GM12878 (cell line): ENCODE results near the gene PSENEN. TPM values are rescaled to one million over a fixed set of nuclear protein-coding genes. Genes with fewer than 3 reads are reported as not detected.

Experiments used
- ATAC-seq: fragments of 200-7000 bp; cut with Tn5 transposase; 3 replicates; pipeline ENCODE4 v1.9.1; 2020; ENCODE audit warnings: mild to moderate bottlenecking, moderate library complexity
- BruUV-seq: library from RNA; stranded (reverse); fragments of 400-500 nt; replicated peaks from 2 replicates; lab custom pipeline; 2021; lab: Mats Ljungman, UMichigan
- CTCF ChIA-PET: fragments of 300-600 bp; sonication (Branson Sonifier 250); formaldehyde crosslinking; extraction: SDS; loops from one replicate; lab custom pipeline; 2021; ENCODE audit warnings: inconsistent platforms; lab: Yijun Ruan, JAX
- POLR2A ChIA-PET: fragments of 350-600 bp; formaldehyde crosslinking; extraction: SDS; loops from one replicate; lab custom pipeline; 2021; ENCODE audit warnings: inconsistent platforms; lab: Charles Lee
- RAD21 ChIA-PET: fragments of 300-600 bp; sonication (Branson Sonifier 250); formaldehyde crosslinking; loops from one replicate; lab custom pipeline; 2023; ENCODE audit warnings: antibody characterized with exemption; ENCODE audit not compliant: unreplicated experiment; lab: Charles Lee
- SMC1A ChIA-PET: fragments of 300-600 bp; sonication (Branson Sonifier 250); formaldehyde crosslinking; loops from one replicate; lab custom pipeline; 2023; ENCODE audit not compliant: unreplicated experiment, uncharacterized antibody; lab: Charles Lee
- DNase-seq: peaks from one replicate; pipeline ENCODE4 v3.0.0-alpha.2; 2011; ENCODE audit warnings: low read depth, low spot score
- FAIRE-seq: peaks from 3 replicates; lab custom pipeline; 2011; peaks lifted over from hg19 to GRCh38; lab: Jason Lieb, UNC
- H2AFZ ChIP-seq: 2 replicates; pipeline ENCODE4 v1.6.0; 2011; ENCODE audit warnings: low read depth, low read length, control low read depth; ENCODE audit not compliant: control insufficient read depth
- H3K27ac ChIP-seq: 2 replicates; pipeline ENCODE4 v1.5.1; 2011; ENCODE audit warnings: control low read depth; ENCODE audit not compliant: control insufficient read depth, insufficient read depth
- H3K27me3 ChIP-seq, 2 experiments: replicated peaks in 1 of 2; 2 replicates each; pipeline versions ENCODE4 v1.6.0 to v1.6.1; 2011; ENCODE audit warnings: low read length in 1 of 2; ENCODE audit not compliant: control insufficient read depth in 2 of 2, insufficient read depth in 2 of 2
- H3K36me3 ChIP-seq, 2 experiments: 2 replicates each; pipeline ENCODE4 v1.5.1; 2011; ENCODE audit warnings: low read length in 1 of 2; ENCODE audit not compliant: control insufficient read depth in 2 of 2, insufficient read depth in 2 of 2
- H3K4me1 ChIP-seq: 2 replicates; pipeline ENCODE4 v1.6.1; 2011; ENCODE audit warnings: mild to moderate bottlenecking, low read length, moderate library complexity, mixed read lengths; ENCODE audit not compliant: control insufficient read depth, insufficient read depth
- H3K4me2 ChIP-seq: 2 replicates; pipeline ENCODE4 v1.6.0; 2011; ENCODE audit warnings: control low read depth; ENCODE audit not compliant: control insufficient read depth, insufficient read depth
- H3K4me3 ChIP-seq: fragments of 200-600 bp; sonication (generic); 2 replicates; pipeline ENCODE4 v1.5.1; 2016
- H3K79me2 ChIP-seq: 2 replicates; pipeline ENCODE4 v1.6.0; 2011; ENCODE audit warnings: low read length; ENCODE audit not compliant: control insufficient read depth, insufficient read depth
- H3K9ac ChIP-seq: 2 replicates; pipeline ENCODE4 v1.8.0; 2011; ENCODE audit warnings: low read length, control low read depth, mixed read lengths; ENCODE audit not compliant: control insufficient read depth, insufficient read depth
- H3K9me3 ChIP-seq: replicated peaks from 3 replicates; pipeline ENCODE4 v1.5.1; 2011; ENCODE audit warnings: mild to moderate bottlenecking, low read length; ENCODE audit not compliant: control insufficient read depth, insufficient read depth
- H4K20me1 ChIP-seq: 2 replicates; pipeline ENCODE4 v1.6.0; 2011; ENCODE audit not compliant: control insufficient read depth, insufficient read depth
- ATF3 ChIP-seq: IDR thresholded peaks from 2 replicates; pipeline ENCODE4 v1.6.1; 2011; ENCODE audit warnings: low read depth, mild to moderate bottlenecking, low read length, moderate library complexity, borderline replicate concordance; ENCODE audit errors: extremely low read depth
- BCL3 ChIP-seq: IDR thresholded peaks from 2 replicates; pipeline ENCODE4 v1.6.1; 2011; ENCODE audit warnings: borderline replicate concordance, low read depth, mild to moderate bottlenecking, moderate library complexity, low read length; ENCODE audit not compliant: insufficient read depth, poor library complexity, severe bottlenecking
- BMI1 ChIP-seq: fragments of 450-650 bp; IDR thresholded peaks from 2 replicates; pipeline ENCODE4 v1.6.1; 2016; ENCODE audit warnings: mild to moderate bottlenecking, moderate library complexity, borderline replicate concordance
- CHD2 ChIP-seq: IDR thresholded peaks from 2 replicates; pipeline ENCODE4 v1.6.1; 2011; ENCODE audit warnings: low read depth, low read length, improper control_type of control experiment, borderline replicate concordance
- E4F1 ChIP-seq: fragments of 450-650 bp; IDR thresholded peaks from 2 replicates; pipeline ENCODE4 v1.6.1; 2018; ENCODE audit warnings: borderline replicate concordance, mild to moderate bottlenecking; ENCODE audit not compliant: partially characterized antibody
- JUND ChIP-seq: IDR thresholded peaks from 2 replicates; pipeline ENCODE4 v1.6.1; 2012; ENCODE audit warnings: low read depth, mild to moderate bottlenecking, low read length, improper control_type of control experiment, moderate library complexity
- MAX ChIP-seq: IDR thresholded peaks from 2 replicates; pipeline ENCODE4 v1.6.1; 2012; ENCODE audit warnings: low read depth, low read length, improper control_type of control experiment
- NR2C1 ChIP-seq: fragments of 450-650 bp; IDR thresholded peaks from 2 replicates; pipeline ENCODE4 v1.6.1; 2017; ENCODE audit warnings: antibody characterized with exemption, mild to moderate bottlenecking, moderate library complexity
- RFX5 ChIP-seq: IDR thresholded peaks from 2 replicates; pipeline ENCODE4 v1.6.1; 2011; ENCODE audit warnings: low read depth, low read length, improper control_type of control experiment
- SIX5 ChIP-seq: IDR thresholded peaks from 2 replicates; pipeline ENCODE4 v1.6.1; 2011; ENCODE audit warnings: mild to moderate bottlenecking, low read depth, low read length, moderate library complexity; ENCODE audit not compliant: severe bottlenecking
- SP1 ChIP-seq: IDR thresholded peaks from one replicate; pipeline ENCODE4 v1.6.1; 2011; ENCODE audit warnings: low read depth, low read length
- TCF3 ChIP-seq: IDR thresholded peaks from 2 replicates; pipeline ENCODE4 v1.6.1; 2012; ENCODE audit warnings: low read depth, mild to moderate bottlenecking, low read length, borderline replicate concordance; ENCODE audit not compliant: insufficient read depth
- ZBTB33 ChIP-seq: fragments of 450-650 bp; IDR thresholded peaks from 2 replicates; pipeline ENCODE4 v1.6.1; 2017; ENCODE audit warnings: mild to moderate bottlenecking
- ZNF207 ChIP-seq: fragments of 450-650 bp; IDR thresholded peaks from 2 replicates; pipeline ENCODE4 v1.6.1; 2014; ENCODE audit warnings: antibody characterized with exemption, mild to moderate bottlenecking, borderline replicate concordance
- ZSCAN29 ChIP-seq: fragments of 450-650 bp; IDR thresholded peaks from 2 replicates; pipeline ENCODE4 v1.6.1; 2017; ENCODE audit warnings: mild to moderate bottlenecking, moderate library complexity
- ZZZ3 ChIP-seq: IDR thresholded peaks from 2 replicates; pipeline ENCODE4 v1.6.1; 2011; ENCODE audit warnings: low read depth; ENCODE audit not compliant: control insufficient read depth, insufficient read length
- WGBS: methylation state at CpG from one replicate; pipeline ENCODE4 v1.1.6; 2016; ENCODE audit warnings: low lambda C conversion rate; ENCODE audit not compliant: insufficient replicate concordance, insufficient coverage; ENCODE audit errors: missing lambda C conversion rate; 5-methylcytosine and 5-hydroxymethylcytosine counted together
- in situ Hi-C: fragments of 300-500 bp; cut with MboI; formaldehyde crosslinking; loops from 9 replicates; pipeline ENCODE4 v1.14.3; 2018; ENCODE audit warnings: mixed read lengths
- intact Hi-C: fragments of 100-400 bp; cut with micrococcal nuclease; formaldehyde crosslinking; loops from one replicate; pipeline ENCODE4 v1.14.2; 2022; ENCODE audit not compliant: unreplicated experiment
- polyA plus RNA-seq, 11 experiments: library from polyadenylated mRNA; depleted of rRNA in 4 of 11; unstranded in 6 of 11; stranded (reverse) in 5 of 11; fragments of >200 nt; fragmentation: Nextera tagmentation in 4 of 11; fragmentation: Illumina TruSeq in 1 of 11; extraction: Ambion mirVana in 4 of 11; extraction: Trizol in 1 of 11; gene quantifications; 1 replicate in 1 of 11; 2 replicates in 10 of 11; pipeline versions ENCODE4 v1.2.1 to v1.2.3, GENCODE V29; 2011 to 2016; ENCODE audit warnings: inconsistent platforms in 2 of 11, missing spikeins in 2 of 11, low read depth in 1 of 11
- total RNA-seq, 4 experiments: library from RNA; depleted of rRNA in 3 of 4; stranded (reverse); fragments of >200 nt in 3 of 4; fragmentation: Illumina TruSeq in 1 of 4; extraction: Trizol in 1 of 4; gene quantifications; 2 replicates each; pipeline versions ENCODE4 v1.2.1 to v1.2.3, GENCODE V29; 2013 to 2021

The PSENEN gene
- total and polyA plus RNA-seq, 10 of the 15 experiments (the other 5 are each of a cell fraction or from before 2014, with no cell fraction given), result 14.4 to 178 (median 43.5) TPM

GRCh38 chr19:35759697-35760096 lies 14.2 kb downstream of the PSENEN start:
- peaks cover 15% of the 10 kb centered on the region for H3K4me1 ChIP-seq
- no peaks in the 10 kb centered on the region for H4K20me1 ChIP-seq
- H3K4me2 ChIP-seq, result no peak overlapping the region; the same call in 1 of the 2 replicates
- 0 out of 2 replicates have a peak overlapping the region, but pooled peaks have one; percentile 28 for H3K4me3 ChIP-seq
- no peak for ATAC-seq
- ChIA-PET SMC1A (interaction anchor here (0.5 kb wide), 1 partner anchor 134 kb away, joined by 3 read pairs; no protein-coding TSS in a partner anchor), RAD21 (no interaction called here), POLR2A (interaction anchor here (1.1 kb wide), 2 partner anchors 9 to 12 kb away, joined by 3 read pairs; partner anchors contain the start of gene LIN37), CTCF (no interaction called here)
- BruUV-seq, result no TSS peak
- no peak overlapping the region for H3K9ac ChIP-seq
- intact Hi-C loops (loop anchor here (2.0 kb wide), 1 partner anchor 15 kb away; the partner anchor contains the start of genes PSENEN and U2AF1L4), in situ Hi-C loops (no loop called here)
- H3K36me3 ChIP-seq, result peaks cover 1 to 11% of the 10 kb centered on the region in 2 experiments; a peak in 2 of 4 replicates
- H3K9me3 ChIP-seq, result no peaks in the 10 kb centered on the region
- no peak for DNase-seq
- no peaks in the 10 kb centered on the region for H3K27me3 ChIP-seq
- 100% methylated on average over 2 of the region's 2 CpGs for WGBS
- no peak overlapping the region for H3K27ac ChIP-seq
- H2AFZ ChIP-seq, result no peak overlapping the region
- peaks cover 11% of the 10 kb centered on the region for H3K79me2 ChIP-seq
- FAIRE-seq, result no peak
- TF ChIP-seq BCL3 (no peak), BMI1 (no peak), ZBTB33 (no peak), ATF3 (no peak), SP1 (no peak), ZSCAN29 (no peak), E4F1 (no peak), TCF3 (no peak), ZNF207 (no peak), ZZZ3 (no peak), MAX (no peak), NR2C1 (no peak), SIX5 (no peak), RFX5 (no peak), JUND (no peak), CHD2 (no peak)
